Measurements from ENCODE around the gene PLCH2. TPM values are rescaled to one million over a fixed set of nuclear protein-coding genes. Genes with fewer than 3 reads are reported as not detected.
A peak's percentile ranks its signal among the peaks of the same experiment; 100 is the strongest.

The PLCH2 gene
- total and polyA plus RNA-seq, 9 of the 15 experiments (the other 6 are each of a cell fraction or from before 2014, with no cell fraction given) = 0.16 TPM; not detected in 8

DNA sequence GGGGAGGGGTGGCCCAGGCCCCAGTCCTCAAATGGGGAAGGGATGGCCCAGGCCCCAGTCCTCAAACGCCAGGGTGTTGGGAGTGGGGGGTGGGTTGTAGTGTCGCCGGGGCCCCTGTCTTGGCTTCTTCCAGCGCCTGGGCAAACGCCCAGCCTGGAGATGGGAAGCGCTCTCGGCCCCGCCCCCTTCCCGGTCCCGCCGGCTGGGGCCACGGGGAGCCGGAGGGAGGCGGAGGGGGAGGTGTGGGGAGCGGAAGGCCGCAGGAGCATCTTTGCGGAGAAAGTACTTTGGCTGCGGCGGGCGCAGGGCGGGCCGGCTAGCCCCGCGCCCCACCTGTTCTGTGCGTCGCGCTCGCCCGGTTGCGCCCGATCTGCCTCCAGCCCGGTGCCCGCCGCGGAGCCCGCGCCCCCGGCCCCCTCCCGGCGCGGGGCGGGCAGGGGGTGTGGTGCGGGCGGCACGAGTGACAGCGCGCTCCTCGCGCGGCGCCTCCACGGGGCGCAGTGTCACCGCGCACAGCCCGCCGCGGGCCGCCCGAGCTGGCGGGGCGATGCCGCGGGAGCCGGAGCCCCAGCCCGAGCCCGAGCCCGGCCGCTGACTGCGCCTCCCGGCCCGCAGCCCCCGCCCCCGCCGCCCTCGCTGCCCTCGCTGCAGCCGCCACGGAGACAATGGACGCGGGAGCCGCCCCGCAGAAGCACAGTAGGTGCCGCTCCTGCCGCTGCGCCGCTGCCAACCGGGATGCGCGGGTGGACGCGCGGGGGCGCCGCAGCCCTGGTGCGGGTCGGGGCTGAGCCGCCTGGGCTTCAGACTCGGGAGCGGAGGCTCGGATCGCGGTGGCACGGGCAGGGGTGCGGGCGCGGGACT is 32.6 kb upstream of the PLCH2 start:
- POLR2A ChIA-PET = interaction anchor here (0.5 kb wide), 1 partner anchor 251 kb away, joined by 4 read pairs; no protein-coding TSS in a partner anchor
- no peak overlapping the region for H2AFZ ChIP-seq (ENCODE audit: low read depth, low read length)
- FAIRE-seq (no peak), DNase-seq (ENCODE audit: extremely low read depth in 1 of 4, low spot score in 3 of 4) (peak in 1 of 4 experiments; percentile 42), ATAC-seq (no peak)
- TF ChIP-seq TAF9B (IDR thresholded peaks at IDR 0.05; ENCODE audit: partially characterized antibody) (no peak), RAD21 (CRISPR knock-in tag; conservative IDR thresholded peaks at IDR 0.05 in 1 of 2, IDR thresholded peaks at IDR 0.05 in 1 of 2) (peak in 1 of 2 experiments; percentile 21; a peak in 1 of 4 replicates), ZNF217 (CRISPR knock-in tag; IDR thresholded peaks at IDR 0.05) (no peak), ZNF124 (CRISPR knock-in tag; IDR thresholded peaks at IDR 0.05) (no peak), POLR2B (IDR thresholded peaks at IDR 0.05; ENCODE audit: low read depth, partially characterized antibody) (no peak), HMG20A (CRISPR knock-in tag; conservative IDR thresholded peaks at IDR 0.05) (no peak)
- in situ Hi-C loops (cut with MboI) (no loop called here), intact Hi-C loops (cut with micrococcal nuclease) (no loop called here)
- BruUV-seq (replicated peaks) = no TSS peak
- H3K27ac ChIP-seq (ENCODE audit: extremely low read depth, low read depth, low read length) = no peak overlapping the region
- CTCF ChIA-PET (ENCODE audit: low intra/inter-chr PET ratio) = no interaction called here
- H3K4me3 ChIP-seq = no peak overlapping the region
- WGBS (ENCODE audit: insufficient coverage, low coverage, missing lambda C conversion rate) = 10% methylated on average over 25 of the region's 107 CpGs
- no peaks in the 10 kb centered on the region for H3K9me1 ChIP-seq (ENCODE audit: control insufficient read depth, insufficient read depth, low read length)
- H3K36me3 ChIP-seq (ENCODE audit: control insufficient read depth, insufficient read depth, low read length) = no peaks in the 10 kb centered on the region
- no peak overlapping the region for H3K9ac ChIP-seq (ENCODE audit: insufficient read depth in 1 of 2, low read depth in 2 of 2, low read length in 2 of 2)
- H3K9me3 ChIP-seq (replicated peaks; ENCODE audit: control insufficient read depth, insufficient read depth, low read depth, low read length) = no peaks in the 10 kb centered on the region
- peaks cover 0 to 46% of the 10 kb centered on the region in 2 experiments; a peak in 3 of 5 replicates for H3K4me1 ChIP-seq (replicated peaks in 1 of 2; ENCODE audit: control insufficient read depth in 2 of 2, insufficient read depth in 2 of 2, low read length in 2 of 2)
- no peak overlapping the region for H3K4me2 ChIP-seq (ENCODE audit: insufficient read depth, low read length)
- peaks cover 27 to 84% of the 10 kb centered on the region in 2 experiments for H3K27me3 ChIP-seq (ENCODE audit: control insufficient read depth in 2 of 2, insufficient read depth in 2 of 2, low read length in 2 of 2)
- H3K79me2 ChIP-seq (ENCODE audit: control insufficient read depth, insufficient read depth, low read length) = no peaks in the 10 kb centered on the region
- H4K20me1 ChIP-seq (replicated peaks; ENCODE audit: control insufficient read depth, insufficient read depth, low read length) = peaks cover 11% of the 10 kb centered on the region
